Measurements from ENCODE around the gene SPR.
"Not testable (repeated sequence)": the region's sequence is repeated elsewhere in the genome, so short reads cannot be mapped to it uniquely, and the experiment has no call there.

Gene SPR

DNA sequence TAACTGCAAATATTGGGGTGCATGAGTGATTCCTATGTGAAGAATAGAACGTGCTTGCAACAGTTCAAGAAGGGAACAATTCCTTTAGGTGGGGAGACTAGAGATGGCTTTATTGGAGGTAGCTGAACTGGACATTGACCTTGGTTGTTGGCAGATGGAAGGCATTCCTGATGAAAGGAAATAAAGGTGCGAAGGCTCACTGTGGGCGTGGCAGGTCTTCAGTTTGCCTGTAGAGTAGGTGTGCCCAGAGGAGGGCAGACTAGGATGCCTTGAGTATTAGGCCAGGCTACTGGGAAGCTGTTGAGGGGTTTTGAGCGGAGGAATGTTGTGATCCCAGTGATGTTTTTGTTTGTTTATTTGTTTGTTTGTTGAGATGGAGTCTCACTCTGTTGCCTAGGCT is 2.8 kb downstream of the SPR start:
- DNase-seq (ENCODE audit: low spot score), result no peak

DNA sequence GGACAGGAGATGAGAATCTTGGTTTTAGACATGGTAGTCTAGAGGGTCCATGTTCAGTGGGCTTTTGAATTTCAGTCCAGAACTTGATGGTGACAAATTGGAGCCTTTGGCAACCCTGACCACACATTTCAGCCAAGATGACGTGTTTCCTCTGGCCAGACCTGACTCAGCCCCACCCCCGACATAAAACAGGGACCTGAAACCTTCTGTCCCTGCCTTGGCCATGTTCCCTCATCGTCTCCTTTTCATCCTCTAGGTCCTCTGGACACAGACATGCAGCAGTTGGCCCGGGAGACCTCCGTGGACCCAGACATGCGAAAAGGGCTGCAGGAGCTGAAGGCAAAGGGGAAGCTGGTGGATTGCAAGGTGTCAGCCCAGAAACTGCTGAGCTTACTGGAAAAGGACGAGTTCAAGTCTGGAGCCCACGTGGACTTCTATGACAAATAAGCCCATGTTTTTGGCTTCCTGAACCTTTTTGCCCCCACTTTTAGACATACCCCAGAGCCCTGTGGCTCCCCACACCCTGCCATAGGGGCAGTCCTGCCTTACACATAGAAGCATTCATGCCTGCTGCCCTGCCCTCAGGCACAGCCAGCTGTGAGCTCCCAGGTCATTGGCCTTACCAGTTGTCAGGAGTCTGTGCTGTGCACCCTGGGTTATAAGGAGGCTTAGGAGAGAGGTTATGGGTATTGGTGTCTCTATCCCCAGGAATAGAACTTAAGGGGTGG is 4.0 kb downstream of the SPR start:
- no peak for DNase-seq (ENCODE audit: low spot score)

DNA sequence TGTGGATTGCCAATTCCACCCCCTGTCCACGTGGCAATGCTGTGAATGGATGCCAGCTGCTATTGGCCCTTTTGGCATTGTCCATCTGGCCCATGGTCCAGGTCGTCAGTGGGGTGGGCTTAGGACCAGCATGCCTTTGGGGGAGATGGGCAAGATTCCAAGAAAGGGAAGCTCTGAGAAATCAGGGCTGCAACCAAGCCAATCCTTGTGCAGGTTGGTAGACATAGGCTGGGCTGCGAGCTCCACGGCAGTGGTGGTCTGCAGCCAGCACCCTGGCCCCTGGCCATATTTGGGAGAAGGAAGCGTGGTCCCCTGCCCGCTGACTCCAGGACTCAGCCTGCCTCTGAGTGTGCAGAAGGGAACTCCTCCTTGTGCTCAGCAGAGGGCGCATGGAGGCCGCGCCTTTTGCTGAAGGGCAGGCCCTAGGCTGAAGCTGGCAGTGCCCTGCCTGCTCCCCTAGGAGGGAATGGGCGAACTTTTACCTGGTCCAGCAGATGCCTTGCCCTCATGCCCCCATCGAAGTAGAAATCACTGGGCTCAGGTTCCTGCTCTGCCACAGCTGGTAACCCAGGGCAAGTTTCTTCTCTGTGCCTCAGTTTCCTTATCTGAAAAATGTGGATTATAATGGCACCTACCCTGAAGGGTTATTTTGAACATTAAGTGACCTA is 5.4 kb downstream of the SPR start:
- peak; percentile 69 for DNase-seq (ENCODE audit: low spot score)

DNA sequence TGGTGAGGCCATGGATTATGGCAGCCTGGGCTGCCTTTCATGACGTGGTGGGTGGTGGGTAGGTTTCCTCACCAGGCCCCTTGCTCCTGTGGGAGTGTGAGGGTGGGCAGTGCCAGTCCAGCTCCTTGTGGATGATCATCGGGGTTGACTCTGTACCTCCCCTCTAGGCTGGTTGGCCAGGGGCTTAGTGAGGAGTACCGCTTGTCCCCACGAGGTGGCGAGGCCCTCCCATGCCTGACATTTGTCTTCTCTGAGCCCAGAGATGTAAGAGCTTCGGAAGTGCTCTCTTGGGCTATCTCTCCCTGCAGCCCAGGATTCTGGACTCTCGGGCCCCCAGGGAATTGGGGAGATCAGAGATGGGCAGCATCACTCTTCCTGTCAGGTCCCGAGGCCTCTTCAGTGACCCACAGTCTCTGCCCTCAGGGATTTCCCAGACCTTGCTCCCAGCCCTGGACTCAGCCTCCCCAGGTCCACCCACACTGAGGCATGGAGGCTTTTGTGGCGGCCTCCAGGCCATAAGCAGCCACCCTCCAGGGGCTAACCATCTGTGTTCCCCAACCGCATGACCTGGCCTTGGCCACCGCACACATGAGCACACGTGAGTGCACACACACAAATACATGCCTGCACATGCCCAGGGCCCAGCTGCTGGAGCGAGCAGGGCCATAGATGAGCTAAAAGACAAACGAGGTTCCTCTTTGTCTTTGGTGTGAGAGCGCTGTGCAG is 6.5 kb downstream of the SPR start:
- peak; percentile 84 for DNase-seq (ENCODE audit: low spot score)

DNA sequence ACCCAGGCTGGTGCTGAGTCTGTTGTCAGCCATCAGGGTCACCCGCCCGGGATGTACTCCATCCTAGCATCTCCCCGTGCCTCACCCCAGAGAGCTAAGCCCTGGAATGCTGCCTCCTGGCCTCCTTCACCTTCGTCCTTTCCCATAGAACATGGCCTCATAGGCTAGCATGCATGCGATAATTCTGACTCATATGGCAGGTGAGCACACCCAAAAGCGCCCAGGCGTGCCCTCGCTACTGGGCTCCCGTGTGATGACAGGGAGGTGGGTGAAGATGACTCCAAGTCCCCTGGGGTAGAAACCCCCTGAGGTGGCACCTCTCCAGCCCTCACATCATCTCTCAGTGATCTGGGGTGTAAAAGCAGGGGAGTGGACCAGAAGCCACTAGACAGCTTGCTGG is 7.3 kb downstream of the SPR start:
- DNase-seq (ENCODE audit: low spot score), result no peak

DNA sequence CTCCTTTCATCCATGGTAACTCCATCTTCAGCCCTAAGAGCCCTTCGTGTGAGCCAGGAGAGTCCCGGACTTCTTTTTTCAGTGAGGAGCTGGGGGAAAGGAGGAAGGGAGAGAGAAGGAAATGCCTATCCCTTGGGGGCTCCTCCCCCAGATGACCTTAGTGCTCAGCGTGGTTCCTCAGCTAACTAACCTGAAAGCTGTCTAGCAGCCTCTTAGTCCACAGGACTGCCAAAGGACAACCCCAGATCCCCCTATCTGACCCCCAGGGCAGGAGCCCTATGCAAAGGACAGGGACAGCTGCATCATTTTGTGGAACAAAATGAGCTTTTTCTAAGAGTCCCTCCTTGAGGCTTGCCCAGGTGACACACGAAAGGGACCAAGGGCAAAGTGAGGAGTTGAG is 7.9 kb downstream of the SPR start:
- DNase-seq (ENCODE audit: low spot score), result no peak

DNA sequence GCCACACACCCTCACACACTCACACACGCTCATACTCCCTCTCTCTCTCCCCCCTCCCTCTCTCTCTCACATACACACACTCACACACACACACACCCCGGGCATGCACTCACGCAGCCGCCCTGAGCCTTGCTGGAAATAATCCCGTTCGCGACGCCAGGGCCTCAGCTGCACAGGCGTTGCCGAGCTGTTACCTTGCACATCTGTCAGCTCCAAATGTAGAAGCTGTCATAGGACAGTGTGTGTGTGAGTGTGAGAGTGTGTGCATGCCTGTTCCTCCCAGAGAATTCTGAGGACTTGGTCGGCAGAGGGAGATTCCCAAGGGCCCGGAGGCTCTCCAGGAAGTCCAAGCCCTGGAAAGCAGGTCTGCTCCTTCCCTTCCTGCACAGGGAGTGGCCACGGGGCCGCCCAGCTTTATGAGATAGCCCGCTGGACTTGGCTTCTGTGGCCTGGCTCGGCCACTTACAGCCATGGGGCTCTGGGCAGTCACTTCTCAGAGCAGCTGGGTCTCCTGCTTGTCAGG is 8.6 kb downstream of the SPR start:
- peak; percentile 59 for DNase-seq (ENCODE audit: low spot score)

DNA sequence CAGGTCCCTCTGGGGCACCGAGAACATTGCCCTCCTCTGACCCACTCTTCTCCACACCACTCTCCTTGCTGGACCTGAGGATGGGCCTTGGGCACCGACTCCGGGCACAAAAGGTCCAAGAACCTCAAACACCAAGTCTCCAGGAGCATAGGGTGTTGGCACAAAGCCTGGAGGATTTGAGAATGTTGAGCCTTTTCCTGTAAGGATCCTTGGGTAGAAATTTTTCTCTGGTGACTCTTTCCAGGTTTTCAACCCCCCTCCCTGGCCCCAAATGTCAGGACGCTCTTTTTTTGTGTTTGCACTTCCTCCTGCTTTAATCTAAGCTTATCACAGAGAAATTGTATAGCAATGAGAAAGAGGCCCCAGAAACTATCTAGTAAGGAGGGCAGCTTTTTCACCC is 9.2 kb downstream of the SPR start:
- no peak for DNase-seq (ENCODE audit: low spot score)

DNA sequence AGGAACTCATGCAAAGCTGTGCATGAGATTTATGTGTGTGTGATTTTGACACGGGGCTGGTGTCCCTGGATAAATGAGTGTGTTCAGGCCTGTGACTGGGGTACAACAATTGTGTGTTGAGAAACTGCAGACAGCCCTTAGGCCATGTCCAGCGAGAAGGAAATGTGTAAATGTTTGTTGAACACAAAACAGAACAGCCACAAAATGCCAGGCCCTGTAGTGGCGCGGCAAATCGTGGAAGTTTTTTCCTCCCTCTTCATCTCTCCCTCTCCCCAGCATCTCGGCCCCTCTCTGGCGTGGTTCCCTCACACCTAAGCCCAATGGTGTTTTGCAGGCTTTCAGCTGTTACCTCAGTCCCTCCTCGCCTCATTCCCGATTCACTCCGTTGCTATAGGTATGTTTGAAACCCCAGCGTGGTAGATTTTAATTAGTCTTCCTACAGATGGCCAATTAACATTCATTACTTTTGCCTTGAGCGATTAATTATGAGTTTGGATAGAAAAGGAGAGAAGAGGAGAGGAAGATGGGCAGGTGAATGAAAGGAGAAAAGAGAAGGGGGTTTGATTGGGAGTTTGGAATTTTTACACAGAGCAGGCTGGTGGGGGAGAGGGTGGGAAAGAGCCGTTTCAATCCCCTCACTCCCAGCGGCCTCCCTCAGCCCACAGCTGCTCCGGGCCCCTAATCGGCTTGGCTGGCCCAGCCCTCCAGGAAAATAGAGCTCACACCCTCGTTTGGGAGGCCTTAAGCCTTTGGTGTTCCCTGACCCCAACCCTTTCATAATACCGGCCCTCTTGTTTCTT is 10.8 kb downstream of the SPR start:
- peak; percentile 67 for DNase-seq (ENCODE audit: low spot score)

DNA sequence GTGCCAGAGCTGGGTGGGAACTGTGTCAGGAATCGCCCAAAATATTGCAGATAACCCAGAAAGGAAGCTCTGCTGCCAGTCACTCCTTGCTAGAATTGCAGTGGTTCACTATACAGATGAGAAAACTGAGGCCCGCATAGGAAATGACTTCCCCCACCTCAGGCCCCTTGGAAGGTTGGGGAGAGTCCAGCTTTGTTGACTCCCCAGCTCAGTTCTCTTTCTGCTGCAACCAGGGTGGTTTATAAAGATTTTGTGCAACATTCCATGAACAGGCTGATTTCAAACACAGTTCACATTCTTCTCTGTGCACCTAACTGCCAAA is 11.3 kb downstream of the SPR start:
- DNase-seq (ENCODE audit: low spot score), result no peak

DNA sequence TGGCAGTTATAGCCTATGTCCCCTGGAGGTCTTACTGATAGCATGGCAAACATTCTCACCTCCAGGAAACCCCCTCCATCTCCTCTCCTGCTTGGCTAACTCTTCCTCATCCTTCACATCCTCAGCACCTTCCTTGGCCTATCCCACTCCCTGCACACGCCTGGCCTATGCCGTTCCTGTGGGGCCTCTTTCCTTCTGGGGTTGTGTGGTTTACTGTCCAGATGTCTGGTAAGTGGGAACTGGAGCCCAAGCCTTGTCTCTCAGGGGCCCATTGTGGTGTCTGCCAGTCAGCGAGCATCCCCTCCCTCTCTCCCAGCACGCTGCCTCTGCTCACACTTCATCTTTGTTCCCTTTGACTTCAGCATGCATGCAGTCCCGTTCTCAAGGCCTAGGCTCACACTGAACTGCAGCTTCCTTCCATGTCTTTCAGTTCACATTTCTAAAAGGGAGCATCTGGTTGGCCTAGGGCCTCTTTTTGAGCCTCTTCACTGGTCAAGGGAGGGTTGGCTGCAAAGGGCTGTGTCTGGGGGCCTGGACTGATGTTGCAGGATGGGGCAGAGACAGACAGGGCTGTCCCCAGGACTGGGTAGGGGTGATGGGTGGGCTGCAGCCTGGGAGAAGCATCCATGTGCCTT is 13.1 kb downstream of the SPR start:
- no peak for DNase-seq (ENCODE audit: low spot score)

DNA sequence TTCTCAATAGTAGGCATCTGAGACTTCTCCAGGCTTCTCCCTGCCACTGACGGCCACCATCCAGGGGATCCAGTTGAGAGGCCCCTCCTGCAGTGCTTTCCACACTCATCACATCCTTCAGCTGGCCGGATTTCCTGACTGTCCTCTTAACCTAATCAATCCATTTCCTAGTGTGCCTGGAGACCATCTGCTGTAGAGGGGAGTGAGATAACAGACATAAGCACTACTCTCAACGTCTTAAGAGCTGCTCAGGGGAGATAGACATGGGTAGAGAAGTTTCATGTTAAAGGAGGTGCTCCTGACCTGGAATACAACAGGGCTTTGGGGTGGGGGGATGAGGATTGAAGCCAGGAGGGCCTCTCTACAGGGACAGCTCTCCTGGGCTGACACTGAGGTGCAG is 14.2 kb downstream of the SPR start:
- DNase-seq (ENCODE audit: low spot score), result no peak

DNA sequence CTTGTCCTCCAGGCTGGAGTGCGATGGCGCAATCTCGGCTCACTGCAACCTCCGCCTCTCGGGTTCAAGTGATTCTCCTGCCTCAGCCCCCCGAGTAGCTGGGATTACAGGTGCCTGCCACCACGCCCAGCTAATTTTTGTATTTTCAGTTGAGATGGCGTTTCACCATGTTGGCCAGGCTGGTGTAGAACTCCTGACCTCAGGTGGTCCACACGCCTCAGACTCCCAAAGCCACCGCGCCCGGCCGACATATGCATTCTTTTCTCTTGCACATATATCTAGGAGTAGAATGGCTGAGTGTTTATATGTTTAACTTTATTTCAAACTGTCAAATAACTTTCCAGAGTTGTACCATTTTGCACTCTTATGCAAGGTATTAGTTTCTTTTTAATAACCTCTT is 20.2 kb downstream of the SPR start:
- DNase-seq (ENCODE audit: low spot score), result not testable (repeated sequence)

DNA sequence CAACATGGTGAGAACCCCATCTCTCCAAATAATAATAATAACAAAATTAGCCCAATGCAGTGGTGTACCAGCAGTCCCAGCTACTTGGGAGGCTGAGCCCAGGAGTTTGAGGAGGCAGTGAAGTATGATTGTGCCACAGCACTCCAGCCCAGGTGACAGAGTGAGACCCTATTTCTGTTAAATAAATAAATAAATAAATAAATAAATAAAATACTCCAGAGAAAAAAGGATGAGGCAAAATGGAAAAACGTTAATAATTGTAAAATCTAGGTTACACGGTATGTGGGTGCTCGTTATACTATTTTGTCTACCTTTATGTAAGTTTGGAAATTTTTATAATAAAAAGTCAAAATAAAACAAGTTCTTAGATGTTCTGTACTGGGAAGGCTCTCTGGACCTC is 21.5 kb downstream of the SPR start:
- no peak for DNase-seq (ENCODE audit: low spot score)

DNA sequence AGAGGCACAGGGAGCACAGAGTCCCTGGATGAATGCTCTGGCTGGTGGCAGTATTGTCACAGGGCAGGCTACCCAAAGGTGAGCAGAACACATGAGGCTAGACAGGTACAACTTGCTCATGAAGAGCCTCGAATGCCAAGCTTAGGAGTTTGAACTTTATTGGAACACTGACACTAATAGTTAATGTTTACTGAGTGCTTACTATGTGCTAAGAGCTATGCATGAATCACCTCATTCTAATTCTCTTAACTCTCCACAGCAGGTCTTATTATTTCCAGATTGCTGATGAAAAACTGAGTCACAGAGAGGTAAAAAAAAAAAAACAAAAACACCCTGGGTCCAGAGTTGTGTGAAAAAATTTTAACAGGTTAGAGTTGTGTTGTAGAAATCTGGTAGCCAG is 24.0 kb downstream of the SPR start:
- DNase-seq (ENCODE audit: low spot score), result peak; percentile 22

DNA sequence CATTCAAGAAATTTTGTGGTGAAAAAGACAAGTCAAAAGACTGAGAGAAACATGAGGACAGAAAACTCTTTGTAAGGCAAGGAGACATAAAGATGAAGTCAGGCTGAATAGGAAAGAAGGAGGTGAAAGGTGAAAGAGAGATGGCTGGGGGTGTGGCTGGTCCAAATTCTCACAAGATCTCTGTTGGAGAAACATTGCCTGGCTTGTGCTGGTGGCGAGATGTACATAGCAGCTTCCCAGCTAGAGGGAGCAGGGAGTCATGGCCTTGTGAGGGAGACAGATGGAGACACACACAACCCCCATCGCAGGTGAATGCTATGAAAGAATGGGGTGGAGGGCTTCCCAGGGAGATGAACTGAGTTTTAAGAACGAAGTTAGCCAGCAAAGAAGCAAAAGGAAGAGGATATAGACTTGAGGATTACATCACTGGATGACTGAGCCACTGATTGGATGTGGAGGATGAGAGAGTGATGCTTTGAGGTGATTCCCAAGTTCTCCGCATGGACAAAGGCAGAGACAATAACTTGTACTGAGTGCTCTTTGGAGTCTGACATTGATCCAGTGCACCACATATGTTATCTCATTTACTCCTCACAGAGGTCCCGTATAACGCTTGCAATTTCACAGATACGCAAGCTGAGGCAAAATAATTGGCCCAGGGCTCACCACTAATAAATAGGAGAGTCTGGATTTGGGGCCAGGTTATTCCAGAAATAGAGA is 26.4 kb downstream of the SPR start:
- peak; percentile 44 for DNase-seq (ENCODE audit: low spot score)

DNA sequence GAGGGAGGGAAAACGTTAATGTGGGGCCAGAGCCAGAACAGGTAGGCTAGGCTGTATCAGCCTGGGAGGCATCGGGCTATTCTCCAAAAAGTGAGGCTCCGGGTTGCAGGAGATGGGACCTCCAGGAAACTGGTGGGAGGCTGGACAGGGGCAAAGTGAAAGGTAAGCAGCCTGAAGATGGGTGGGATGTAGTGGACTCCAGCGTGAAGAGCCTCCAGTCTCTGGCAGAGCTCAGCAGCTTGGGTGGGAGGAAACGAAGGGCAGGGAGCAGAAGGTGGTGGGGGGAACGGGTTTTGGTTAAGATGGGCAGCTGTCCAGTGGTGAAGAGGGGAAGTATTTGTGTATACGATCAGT is 27.0 kb downstream of the SPR start:
- peak; percentile 41 for DNase-seq (ENCODE audit: low spot score)

DNA sequence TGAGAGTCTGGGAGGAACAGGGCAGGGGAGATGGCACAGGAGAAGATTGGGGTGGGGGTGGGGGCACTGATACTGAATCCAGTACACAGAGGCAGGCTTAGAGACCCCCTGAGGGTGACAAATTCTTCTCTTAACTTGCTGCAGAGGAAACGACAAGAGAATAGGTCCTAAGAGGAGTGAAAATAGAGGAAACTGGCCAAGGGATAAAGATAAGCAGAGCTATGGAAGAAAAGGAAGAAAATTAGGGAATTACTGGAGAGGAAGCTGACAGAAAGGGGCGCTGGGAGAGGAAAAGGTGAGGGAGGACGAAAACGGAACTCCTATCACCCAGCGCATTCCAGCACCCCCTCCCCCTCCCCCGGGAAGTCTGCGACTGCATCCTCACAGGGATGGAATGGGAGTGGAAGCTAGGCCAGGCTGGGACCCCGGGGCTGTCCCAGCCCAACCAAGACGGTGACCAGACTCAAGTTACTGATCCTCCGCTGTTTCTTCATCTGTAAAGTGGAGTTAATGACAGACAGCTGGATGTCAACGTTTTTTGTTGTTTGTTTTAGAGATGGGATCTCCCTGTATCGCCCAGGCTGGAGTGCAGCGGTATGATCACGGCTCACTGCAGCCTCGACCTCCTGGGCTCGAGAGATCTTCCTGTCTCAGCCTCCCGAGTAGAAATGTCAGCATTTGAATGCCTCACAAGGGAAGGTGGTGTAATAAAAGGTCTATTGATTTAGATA is 27.5 kb downstream of the SPR start:
- DNase-seq (ENCODE audit: low spot score), result peak; percentile 53

DNA sequence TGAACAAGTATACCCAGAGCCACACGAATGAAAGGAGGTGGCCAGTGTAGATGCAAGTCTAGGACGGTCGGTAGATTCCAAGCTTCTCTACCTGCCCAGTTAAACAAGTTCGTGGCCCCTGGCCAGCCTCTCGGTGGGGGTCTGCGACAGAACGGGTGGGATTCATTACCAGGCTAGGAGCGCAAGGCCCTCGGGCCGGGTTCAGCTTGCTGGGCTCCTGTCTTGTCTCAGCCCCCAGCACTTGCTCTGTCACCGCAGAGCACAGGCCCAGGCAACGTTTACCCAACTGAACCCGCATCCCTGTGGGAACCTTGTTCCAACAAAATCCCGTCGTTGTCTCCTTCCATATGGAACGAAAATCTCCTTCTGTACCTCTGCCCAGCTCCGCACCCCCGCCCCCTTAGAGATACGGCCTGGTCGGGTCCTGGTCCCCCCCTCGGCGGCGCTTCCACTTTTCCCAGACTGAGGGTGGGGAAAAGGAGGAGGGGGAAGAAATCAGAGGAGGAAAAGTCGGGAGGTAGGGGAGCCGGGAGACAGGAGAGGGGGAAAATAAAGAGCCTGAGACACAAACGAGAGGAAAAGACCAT is 28.2 kb downstream of the SPR start:
- peak; percentile 55 for DNase-seq (ENCODE audit: low spot score)

Data from ecto neural progenitor cell (in vitro differentiated cells).